CD14-positive monocyte (primary cell): ENCODE results near the gene FNDC3B. TPM values are rescaled to one million over a fixed set of nuclear protein-coding genes. Genes with fewer than 3 reads are reported as not detected.

Source experiments
- DNase-seq, 3 donors: peaks; one replicate each; pipeline ENCODE4 v3.0.0-alpha.2; 2011 to 2022
- H2AFZ ChIP-seq: 2 replicates; pipeline ENCODE4 v1.6.0; 2012; ENCODE audit warnings: mild to moderate bottlenecking, low read depth, low read length, inconsistent platforms; ENCODE audit not compliant: insufficient read depth, poor library complexity, severe bottlenecking
- H3K27ac ChIP-seq, 2 donors: 1 replicate in 1 of 2; 2 replicates in 1 of 2; pipeline ENCODE4 v1.5.1; 2012 to 2013; ENCODE audit warnings: low read length in 2 of 2, control low read depth in 1 of 2, inconsistent platforms in 1 of 2, low read depth in 1 of 2, mild to moderate bottlenecking in 1 of 2
- H3K27me3 ChIP-seq, 2 donors: one replicate each; pipeline versions ENCODE4 v1.6.0 to v1.6.1; 2011 to 2013; ENCODE audit warnings: low read length in 2 of 2; ENCODE audit not compliant: control insufficient read depth in 2 of 2, insufficient read depth in 2 of 2
- H3K36me3 ChIP-seq, 2 donors: replicated peaks in 1 of 2; 1 replicate in 1 of 2; 2 replicates in 1 of 2; pipeline versions ENCODE4 v1.5.1 to v1.6.1; 2012 to 2013; ENCODE audit warnings: low read length in 2 of 2, control low read depth in 1 of 2, inconsistent platforms in 1 of 2, mild to moderate bottlenecking in 1 of 2; ENCODE audit not compliant: insufficient read depth in 2 of 2, control insufficient read depth in 1 of 2
- H3K4me1 ChIP-seq, 2 donors: 1 replicate in 1 of 2; 2 replicates in 1 of 2; pipeline versions ENCODE4 v1.5.1 to v1.6.1; 2012 to 2013; ENCODE audit warnings: low read length in 2 of 2, control low read depth in 1 of 2, inconsistent platforms in 1 of 2, mild to moderate bottlenecking in 1 of 2, moderate library complexity in 1 of 2; ENCODE audit not compliant: insufficient read depth in 2 of 2, control insufficient read depth in 1 of 2
- H3K4me2 ChIP-seq: replicated peaks from 2 replicates; pipeline ENCODE3; 2012; ENCODE audit warnings: low read length, moderate library complexity, mild to moderate bottlenecking; ENCODE audit not compliant: poor library complexity, severe bottlenecking; ENCODE audit errors: extremely low read depth
- H3K4me3 ChIP-seq, 3 experiments: fragments of 200-600 bp in 1 of 3; sonication (generic) in 1 of 3; replicated peaks in 1 of 3; 1 replicate in 2 of 3; 2 replicates in 1 of 3; pipeline ENCODE4 v1.5.1; 2011 to 2013; ENCODE audit warnings: low read length in 3 of 3, mild to moderate bottlenecking in 3 of 3, control low read depth in 2 of 3, low read depth in 2 of 3, inconsistent platforms in 1 of 3, moderate library complexity in 1 of 3
- H3K79me2 ChIP-seq: 2 replicates; pipeline ENCODE4 v1.6.0; 2012; ENCODE audit warnings: mild to moderate bottlenecking, control low read depth, inconsistent platforms, low read length, moderate library complexity; ENCODE audit not compliant: insufficient read depth
- H3K9ac ChIP-seq: 2 replicates; pipeline ENCODE4 v1.6.0; 2017; ENCODE audit warnings: low read length, mild to moderate bottlenecking; ENCODE audit not compliant: insufficient read depth, poor library complexity, severe bottlenecking
- H3K9me3 ChIP-seq, 2 donors: replicated peaks in 1 of 2; 1 replicate in 1 of 2; 2 replicates in 1 of 2; pipeline versions ENCODE4 v1.5.1 to v1.6.1; 2012 to 2013; ENCODE audit warnings: low read length in 2 of 2, control low read depth in 1 of 2; ENCODE audit not compliant: control insufficient read depth in 1 of 2, insufficient read depth in 1 of 2
- H4K20me1 ChIP-seq: 2 replicates; pipeline ENCODE4 v1.6.0; 2012; ENCODE audit warnings: mild to moderate bottlenecking, low read length, control low read depth, moderate library complexity; ENCODE audit not compliant: insufficient read depth
- H3K27ac Mint-ChIP-seq, 7 donors: one replicate each; pipeline ENCODE4 v1.8.0; 2020; ENCODE audit warnings: mild to moderate bottlenecking in 7 of 7, mixed read lengths in 7 of 7, moderate library complexity in 6 of 7, inconsistent platforms in 2 of 7
- H3K27me3 Mint-ChIP-seq, 3 donors: one replicate each; pipeline ENCODE4 v1.8.0; 2021 to 2022; ENCODE audit warnings: low read depth in 3 of 3, mild to moderate bottlenecking in 3 of 3, mixed read lengths in 3 of 3, moderate library complexity in 3 of 3, inconsistent platforms in 1 of 3
- H3K36me3 Mint-ChIP-seq, 2 donors: one replicate each; pipeline ENCODE4 v1.8.0; 2020; ENCODE audit warnings: mixed read lengths in 2 of 2, inconsistent platforms in 1 of 2, mild to moderate bottlenecking in 1 of 2
- H3K4me1 Mint-ChIP-seq: one replicate; pipeline ENCODE4 v1.8.0; 2020; ENCODE audit warnings: mild to moderate bottlenecking, mixed read lengths
- H3K4me3 Mint-ChIP-seq, 2 donors: one replicate each; pipeline ENCODE4 v1.8.0; 2020; ENCODE audit warnings: mild to moderate bottlenecking in 2 of 2, mixed read lengths in 2 of 2, moderate library complexity in 1 of 2
- H3K9me3 Mint-ChIP-seq, 7 donors: one replicate each; pipeline ENCODE4 v1.8.0; 2020 to 2022; ENCODE audit warnings: mixed read lengths in 7 of 7, mild to moderate bottlenecking in 6 of 7, moderate library complexity in 6 of 7, inconsistent platforms in 2 of 7
- WGBS: methylation state at CpG from one replicate; pipeline ENCODE4 v1.1.5; 2013; ENCODE audit warnings: missing lambda C conversion rate; ENCODE audit not compliant: insufficient coverage; 5-methylcytosine and 5-hydroxymethylcytosine counted together
- intact Hi-C, 2 donors: fragments of 100-400 bp; cut with micrococcal nuclease; formaldehyde crosslinking; loops; one replicate each; pipeline versions ENCODE4 v1.15.0 to v1.15.1; 2023
- polyA plus RNA-seq, 3 donors: library from polyadenylated mRNA; depleted of rRNA in 1 of 3; unstranded in 2 of 3; stranded (reverse) in 1 of 3; fragments of 300-500 nt in 2 of 3; fragments of >200 nt in 1 of 3; fragmentation: Illumina TruSeq in 2 of 3; gene quantifications; 1 replicate in 2 of 3; 2 replicates in 1 of 3; pipeline ENCODE4 v1.2.3, GENCODE V29; 2012 to 2021
- TF ChIP-seq, protein P1 (sequence below): fragments of 200-600 bp; IDR thresholded peaks from one replicate; pipeline ENCODE4 v1.8.0; 2022; ENCODE audit warnings: antibody characterized with exemption, mild to moderate bottlenecking

Gene FNDC3B
- polyA plus RNA-seq, 3 donors, result 19.6 to 36.1 (median 25.7) TPM

DNA sequence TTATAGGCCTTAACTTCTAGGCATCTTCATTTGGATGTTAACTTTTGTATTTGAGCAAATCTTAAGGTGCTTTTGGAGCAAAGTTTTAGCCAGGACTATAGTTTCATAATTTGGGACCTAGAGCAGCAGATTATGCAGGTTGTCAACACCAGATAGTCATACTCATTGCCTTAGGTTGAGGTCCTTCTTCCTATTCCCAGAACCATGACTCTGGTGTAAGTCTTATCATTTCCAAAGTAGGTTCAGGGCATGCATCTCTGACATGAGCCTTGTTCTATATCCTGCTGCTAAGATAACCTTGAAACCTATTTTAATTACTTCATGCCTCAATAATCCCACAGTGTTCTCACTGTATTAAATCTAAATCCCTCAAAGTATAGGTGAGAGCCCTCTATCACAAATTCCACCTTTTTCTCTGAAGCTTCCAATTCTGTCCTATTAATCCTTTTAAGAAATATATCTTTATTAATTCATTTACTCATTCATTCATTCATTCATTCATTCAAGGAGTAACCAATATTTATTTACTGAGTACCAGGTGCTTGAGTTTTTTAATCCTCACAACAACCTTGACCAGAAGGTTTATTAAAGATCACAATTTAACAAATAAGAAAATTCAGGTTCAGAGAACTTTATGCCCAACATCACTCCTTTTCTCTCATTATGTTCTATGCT lies 2.7 kb upstream of the FNDC3B start:
- Mint-ChIP-seq H3K4me1 (peaks cover 39% of the 10 kb centered on the region), H3K4me3 (no peak overlapping the region), H3K9me3 (peaks cover 0 to 8% (median 4%) of the 10 kb centered on the region in 7 donors), H3K27ac (no peak overlapping the region), H3K36me3 (peaks cover 0 to 5% of the 10 kb centered on the region in 2 donors), H3K27me3 (peaks cover 0 to 3% (median 1%) of the 10 kb centered on the region in 3 donors)
- Histone ChIP-seq H3K27me3 (no peaks in the 10 kb centered on the region), H3K27ac (no peak overlapping the region), H4K20me1 (peaks cover 13% of the 10 kb centered on the region), H3K9me3 (no peaks in the 10 kb centered on the region), H3K4me1 (peaks cover 35 to 42% of the 10 kb centered on the region in 2 donors), H3K36me3 (no peaks in the 10 kb centered on the region), H3K4me3 (no peak overlapping the region), H3K79me2 (peaks cover 33% of the 10 kb centered on the region), H2AFZ (no peak overlapping the region), H3K9ac (no peak overlapping the region), H3K4me2 (no peak overlapping the region)
- intact Hi-C loops, result loop anchor here (5.0 to 10.0 kb wide), 5 partner anchors 52 to 256 kb away; no protein-coding TSS in a partner anchor
- TF ChIP-seq, protein P1, sequence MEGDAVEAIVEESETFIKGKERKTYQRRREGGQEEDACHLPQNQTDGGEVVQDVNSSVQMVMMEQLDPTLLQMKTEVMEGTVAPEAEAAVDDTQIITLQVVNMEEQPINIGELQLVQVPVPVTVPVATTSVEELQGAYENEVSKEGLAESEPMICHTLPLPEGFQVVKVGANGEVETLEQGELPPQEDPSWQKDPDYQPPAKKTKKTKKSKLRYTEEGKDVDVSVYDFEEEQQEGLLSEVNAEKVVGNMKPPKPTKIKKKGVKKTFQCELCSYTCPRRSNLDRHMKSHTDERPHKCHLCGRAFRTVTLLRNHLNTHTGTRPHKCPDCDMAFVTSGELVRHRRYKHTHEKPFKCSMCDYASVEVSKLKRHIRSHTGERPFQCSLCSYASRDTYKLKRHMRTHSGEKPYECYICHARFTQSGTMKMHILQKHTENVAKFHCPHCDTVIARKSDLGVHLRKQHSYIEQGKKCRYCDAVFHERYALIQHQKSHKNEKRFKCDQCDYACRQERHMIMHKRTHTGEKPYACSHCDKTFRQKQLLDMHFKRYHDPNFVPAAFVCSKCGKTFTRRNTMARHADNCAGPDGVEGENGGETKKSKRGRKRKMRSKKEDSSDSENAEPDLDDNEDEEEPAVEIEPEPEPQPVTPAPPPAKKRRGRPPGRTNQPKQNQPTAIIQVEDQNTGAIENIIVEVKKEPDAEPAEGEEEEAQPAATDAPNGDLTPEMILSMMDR, result no peak
- no peak for DNase-seq

DNA sequence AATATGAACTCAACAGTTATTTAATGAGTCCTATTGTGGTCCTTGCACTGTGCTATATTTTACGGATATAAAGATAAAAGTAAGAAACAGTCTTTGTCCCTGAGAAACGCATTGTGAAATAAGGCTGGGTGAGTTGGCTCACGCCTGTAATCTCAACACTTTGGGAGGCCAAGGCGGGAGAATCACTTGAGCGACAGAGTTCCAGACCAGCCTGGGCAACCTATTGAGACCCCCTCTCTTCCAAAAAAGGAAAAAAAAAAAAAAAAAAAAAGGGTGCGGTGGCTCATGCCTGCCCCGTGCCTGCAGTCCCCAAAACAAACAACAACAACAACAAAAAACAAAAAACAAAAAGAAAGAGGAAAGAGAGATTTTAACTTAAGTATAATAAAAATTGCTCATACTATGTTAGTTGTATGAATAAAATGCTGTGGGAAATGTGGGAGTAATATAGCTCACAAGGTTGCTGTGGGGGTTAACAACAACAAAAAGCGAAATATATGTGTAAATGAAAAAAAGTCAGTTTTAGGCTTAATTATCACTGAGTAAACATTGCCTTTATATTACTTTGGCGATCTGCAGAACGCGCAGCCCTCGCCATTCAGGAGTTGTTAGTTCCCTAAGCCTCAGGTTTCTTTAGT lies 461 bp upstream of the FNDC3B start:
- Mint-ChIP-seq H3K27ac (peak overlapping the region; percentile 78 to 97 (median 94)), H3K4me1 (peaks cover 51% of the 10 kb centered on the region), H3K4me3 (peak overlapping the region; percentile 88 to 93), H3K27me3 (peaks cover 0 to 1% (median under 1%) of the 10 kb centered on the region in 3 donors), H3K9me3 (peaks cover 0 to 8% (median 4%) of the 10 kb centered on the region in 7 donors), H3K36me3 (peaks cover 0 to 9% of the 10 kb centered on the region in 2 donors)
- Histone ChIP-seq H3K4me2 (peak overlapping the region; percentile 90), H3K36me3 (no peaks in the 10 kb centered on the region), H3K9ac (peak overlapping the region; percentile 99), H2AFZ (peak overlapping the region; percentile 64), H3K79me2 (peaks cover 55% of the 10 kb centered on the region), H3K4me3 (peak overlapping the region; percentile 84 to 97 (median 96)), H3K27ac (peak overlapping the region; percentile 95 to 98), H3K4me1 (peaks cover 44 to 55% of the 10 kb centered on the region in 2 donors), H3K9me3 (no peaks in the 10 kb centered on the region), H4K20me1 (peaks cover 33% of the 10 kb centered on the region), H3K27me3 (no peaks in the 10 kb centered on the region)
- intact Hi-C loops, result loop anchor here (5.0 to 10.0 kb wide), 5 partner anchors 54 to 253 kb away; no protein-coding TSS in a partner anchor
- peak in 2 of 3 donors; percentile 42 to 44 for DNase-seq
- TF ChIP-seq, protein P1, result no peak
- 0% methylated on average over 4 of the region's 12 CpGs for WGBS
